Karpas-422 (cell line): ENCODE results near the gene CCDC171. TPM values are rescaled to one million over a fixed set of nuclear protein-coding genes. Genes with fewer than 3 reads are reported as not detected.
A peak's percentile ranks its signal among the peaks of the same experiment; 100 is the strongest.
"Not testable (repeated sequence)": the region's sequence is repeated elsewhere in the genome, so short reads cannot be mapped to it uniquely, and the experiment has no call there.

Source experiments
- DNase-seq: peaks from one replicate; pipeline ENCODE4 v3.0.0-alpha.2; 2015
- H2AFZ ChIP-seq: fragments of 200-600 bp; sonication (generic); 2 replicates; pipeline ENCODE4 v1.6.1; 2014; ENCODE audit warnings: antibody characterized with exemption, low read length, mixed read lengths
- H3K27ac ChIP-seq: fragments of 200-600 bp; sonication (generic); 2 replicates; pipeline ENCODE4 v1.5.1; 2014; ENCODE audit warnings: mild to moderate bottlenecking, low read length, moderate library complexity
- H3K27me3 ChIP-seq: fragments of 200-600 bp; sonication (generic); 2 replicates; pipeline ENCODE4 v1.6.1; 2014; ENCODE audit warnings: low read length, mixed read lengths
- H3K36me3 ChIP-seq: fragments of 200-600 bp; sonication (generic); 2 replicates; pipeline ENCODE4 v1.6.1; 2014; ENCODE audit warnings: low read length, mixed read lengths; ENCODE audit not compliant: insufficient read depth
- H3K4me1 ChIP-seq: fragments of 200-600 bp; sonication (generic); 2 replicates; pipeline ENCODE4 v1.6.1; 2014; ENCODE audit warnings: mild to moderate bottlenecking, low read length, mixed read lengths
- H3K4me2 ChIP-seq: fragments of 200-600 bp; sonication (generic); 2 replicates; pipeline ENCODE4 v1.6.1; 2014; ENCODE audit warnings: low read length, low read depth, mild to moderate bottlenecking; ENCODE audit not compliant: poor library complexity, severe bottlenecking
- H3K4me3 ChIP-seq: fragments of 200-600 bp; sonication (generic); 2 replicates; pipeline ENCODE4 v1.5.1; 2014; ENCODE audit warnings: mild to moderate bottlenecking, antibody characterized with exemption, low read length, mixed read lengths
- H3K79me2 ChIP-seq: fragments of 200-600 bp; sonication (generic); 2 replicates; pipeline ENCODE4 v1.6.1; 2014; ENCODE audit warnings: mild to moderate bottlenecking, low read length, mixed read lengths
- H3K9ac ChIP-seq: fragments of 200-600 bp; sonication (generic); 2 replicates; pipeline ENCODE4 v1.6.0; 2014; ENCODE audit warnings: low read length
- H3K9me2 ChIP-seq: fragments of 200-600 bp; sonication (generic), shearing (Covaris generic); replicated peaks from 2 replicates; pipeline ENCODE4 v1.6.0; 2014; ENCODE audit warnings: mild to moderate bottlenecking, low read length, moderate library complexity; ENCODE audit not compliant: insufficient read depth
- H3K9me3 ChIP-seq: fragments of 300-700, 200-600 bp; sonication (generic); 2 replicates; pipeline ENCODE4 v1.6.1; 2014; ENCODE audit warnings: low read length, mixed read lengths
- H4K20me1 ChIP-seq: fragments of 200-600 bp; sonication (generic); 2 replicates; pipeline ENCODE4 v1.6.1; 2014; ENCODE audit warnings: mild to moderate bottlenecking, antibody characterized with exemption, low read length, low read depth; ENCODE audit not compliant: insufficient read depth
- total RNA-seq: library from RNA; depleted of rRNA; stranded (reverse); fragments of >200 nt; shearing (Covaris generic); gene quantifications from 2 replicates; pipeline ENCODE4 v1.2.3, GENCODE V29; 2014; ENCODE audit warnings: low replicate concordance

CCDC171 gene
- total RNA-seq, 1 experiment from 2014 or later, result 3.1 TPM

GRCh38 chr9:15578714-15579113 is 25.9 kb downstream of the CCDC171 start:
- Histone ChIP-seq H3K79me2 (no peaks in the 10 kb centered on the region), H3K4me2 (no peak overlapping the region), H3K27ac (no peak overlapping the region), H4K20me1 (no peaks in the 10 kb centered on the region), H3K9me3 (no peaks in the 10 kb centered on the region), H3K4me1 (no peaks in the 10 kb centered on the region), H3K36me3 (no peaks in the 10 kb centered on the region), H3K4me3 (no peak overlapping the region), H3K9ac (no peak overlapping the region), H3K27me3 (no peaks in the 10 kb centered on the region), H2AFZ (no peak overlapping the region), H3K9me2 (no peaks in the 10 kb centered on the region)
- DNase-seq, result no peak

GRCh38 chr9:15584379-15584778 is 31.5 kb downstream of the CCDC171 start:
- Histone ChIP-seq H3K9ac (no peak overlapping the region), H3K4me2 (no peak overlapping the region), H3K27me3 (no peaks in the 10 kb centered on the region), H4K20me1 (no peaks in the 10 kb centered on the region), H2AFZ (no peak overlapping the region), H3K4me3 (no peak overlapping the region), H3K9me2 (no peaks in the 10 kb centered on the region), H3K9me3 (no peaks in the 10 kb centered on the region), H3K79me2 (no peaks in the 10 kb centered on the region), H3K36me3 (no peaks in the 10 kb centered on the region), H3K4me1 (no peaks in the 10 kb centered on the region), H3K27ac (no peak overlapping the region)
- no peak for DNase-seq

- Histone ChIP-seq H3K4me3 (no peak overlapping the region), H3K9me3 (no peaks in the 10 kb centered on the region), H3K79me2 (no peaks in the 10 kb centered on the region), H3K9ac (no peak overlapping the region), H3K4me2 (no peak overlapping the region), H2AFZ (no peak overlapping the region), H3K4me1 (peaks cover 8% of the 10 kb centered on the region), H3K27me3 (no peaks in the 10 kb centered on the region), H3K27ac (no peak overlapping the region), H3K36me3 (no peaks in the 10 kb centered on the region), H4K20me1 (no peaks in the 10 kb centered on the region), H3K9me2 (no peaks in the 10 kb centered on the region)
- no peak for DNase-seq
These were observed 39.5 kb downstream of the CCDC171 start for GRCh38 chr9:15592317-15592716.

- H3K4me2 ChIP-seq, result peak overlapping the region; percentile 57
- peak; percentile 62 for DNase-seq
- H3K4me1 ChIP-seq, H3K36me3 ChIP-seq, H3K27ac ChIP-seq, H2AFZ ChIP-seq, H3K9ac ChIP-seq, H3K9me2 ChIP-seq, H3K79me2 ChIP-seq, H3K9me3 ChIP-seq, H3K27me3 ChIP-seq, H3K4me3 ChIP-seq, H4K20me1 ChIP-seq: not testable (repeated sequence)
These were observed 40.1 kb downstream of the CCDC171 start for GRCh38 chr9:15592940-15593339.

GRCh38 chr9:15600666-15601330 is 48.0 kb downstream of the CCDC171 start:
- H3K9me2 ChIP-seq, H3K4me1 ChIP-seq, H3K79me2 ChIP-seq, H3K9ac ChIP-seq, H3K27ac ChIP-seq, H3K27me3 ChIP-seq, H2AFZ ChIP-seq, H3K4me2 ChIP-seq, H3K9me3 ChIP-seq, DNase-seq, H3K36me3 ChIP-seq, H4K20me1 ChIP-seq, H3K4me3 ChIP-seq: not testable (repeated sequence)

DNA sequence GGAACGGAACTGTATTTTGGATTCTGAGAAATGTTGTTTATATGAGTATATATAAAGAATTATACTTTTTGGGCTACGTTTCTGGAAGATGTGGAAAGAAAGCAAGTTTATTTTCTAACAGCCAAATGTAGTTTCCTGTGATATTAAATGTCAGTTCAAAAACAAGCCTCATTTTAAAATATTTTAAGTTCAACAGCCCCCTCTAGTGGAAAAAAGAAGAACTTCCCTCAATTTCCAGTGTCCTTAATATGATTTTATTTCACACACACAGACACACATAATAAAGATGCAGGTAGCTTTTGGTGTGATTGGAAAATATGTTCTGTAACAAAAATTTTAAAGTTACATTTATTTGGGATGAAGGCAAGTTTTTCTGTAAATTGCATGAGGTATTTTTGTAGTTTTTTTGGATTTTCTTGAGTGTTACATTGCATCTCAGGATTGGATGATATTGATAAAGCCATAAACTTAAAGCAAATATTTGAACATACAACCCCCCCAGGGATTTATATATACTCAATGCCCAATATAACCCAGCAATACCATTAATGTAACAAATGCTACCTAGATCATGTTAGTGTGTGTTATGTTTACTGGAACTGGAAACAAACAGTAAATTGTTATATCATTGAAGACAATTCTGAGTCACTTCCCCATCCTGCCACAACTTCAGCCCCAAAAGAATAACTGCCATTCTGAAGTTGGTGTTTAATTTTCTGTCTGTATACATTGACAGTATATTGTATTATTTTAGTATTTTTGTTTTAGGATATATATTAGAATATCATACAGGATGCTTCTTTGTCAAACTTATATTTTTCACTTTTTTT is 54.0 kb downstream of the CCDC171 start:
- no peaks in the 10 kb centered on the region for H3K27me3 ChIP-seq
- no peaks in the 10 kb centered on the region for H4K20me1 ChIP-seq
- H3K9ac ChIP-seq, result no peak overlapping the region
- H3K4me2 ChIP-seq, result no peak overlapping the region
- no peak overlapping the region for H3K27ac ChIP-seq
- no peak overlapping the region for H3K4me3 ChIP-seq
- H3K36me3 ChIP-seq, result no peaks in the 10 kb centered on the region
- DNase-seq, result peak; percentile 87
- no peaks in the 10 kb centered on the region for H3K4me1 ChIP-seq
- no peaks in the 10 kb centered on the region for H3K79me2 ChIP-seq
- H3K9me3 ChIP-seq, result no peaks in the 10 kb centered on the region
- no peaks in the 10 kb centered on the region for H3K9me2 ChIP-seq
- no peak overlapping the region for H2AFZ ChIP-seq

DNA sequence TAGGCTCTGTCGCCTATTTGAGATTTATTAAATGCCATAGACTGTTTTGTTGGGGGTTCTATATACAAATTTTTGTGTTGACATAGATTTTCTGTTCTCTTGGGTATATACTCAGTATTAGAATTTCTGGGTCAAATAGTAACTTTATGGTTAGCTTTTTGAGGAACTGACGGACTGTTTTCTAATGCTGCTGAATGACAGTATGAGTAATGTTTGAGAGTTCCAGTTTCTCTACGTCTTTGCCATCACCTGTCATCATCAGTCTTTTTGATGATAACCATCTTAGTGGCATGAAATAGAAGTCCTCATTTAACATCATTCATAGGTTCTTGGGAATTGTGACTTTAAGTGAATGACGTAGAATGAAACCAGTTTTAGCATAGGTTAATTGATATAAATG is 60.1 kb downstream of the CCDC171 start:
- no peak for DNase-seq

DNA sequence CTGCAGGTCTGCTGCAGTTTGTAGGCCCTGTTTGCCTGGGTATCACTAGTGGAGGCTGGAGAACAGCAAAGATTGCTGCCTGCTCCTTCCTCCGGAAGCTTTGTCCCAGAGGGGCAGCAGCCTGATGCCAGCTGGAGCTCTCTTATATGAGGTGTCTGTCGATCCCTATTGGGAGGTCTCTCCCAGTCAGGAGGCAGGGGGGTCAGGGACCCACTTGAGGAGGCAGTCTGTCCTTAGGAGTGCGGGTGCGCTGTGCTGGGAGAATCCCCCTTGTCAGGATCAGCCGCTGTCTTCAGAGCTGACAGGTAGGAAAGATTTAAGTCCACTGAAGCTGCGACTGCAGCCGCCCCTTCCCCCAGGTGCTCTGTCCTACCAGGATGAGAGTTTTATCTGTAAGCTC is 64.9 kb downstream of the CCDC171 start:
- no peaks in the 10 kb centered on the region for H4K20me1 ChIP-seq

More for the DNA sequence above, 60.1 kb downstream of the CCDC171 start:
- H3K4me2 ChIP-seq, result no peak overlapping the region
- no peak overlapping the region for H3K9ac ChIP-seq
- no peaks in the 10 kb centered on the region for H3K79me2 ChIP-seq
- H3K36me3 ChIP-seq, result no peaks in the 10 kb centered on the region
- no peaks in the 10 kb centered on the region for H3K4me1 ChIP-seq
- H3K9me2 ChIP-seq, result no peaks in the 10 kb centered on the region
- no peaks in the 10 kb centered on the region for H3K9me3 ChIP-seq
- no peak overlapping the region for H2AFZ ChIP-seq
- H4K20me1 ChIP-seq, result no peaks in the 10 kb centered on the region
- H3K27me3 ChIP-seq, result no peaks in the 10 kb centered on the region
- no peak overlapping the region for H3K4me3 ChIP-seq
- H3K27ac ChIP-seq, result no peak overlapping the region

More for the DNA sequence above, 64.9 kb downstream of the CCDC171 start:
- Histone ChIP-seq H3K4me1 (no peaks in the 10 kb centered on the region), H3K36me3 (no peaks in the 10 kb centered on the region), H3K4me2 (no peak overlapping the region), H3K4me3 (no peak overlapping the region), H3K9me3 (no peaks in the 10 kb centered on the region), H3K27ac (no peak overlapping the region), H3K9ac (no peak overlapping the region), H3K27me3 (no peaks in the 10 kb centered on the region), H3K9me2 (no peaks in the 10 kb centered on the region), H3K79me2 (no peaks in the 10 kb centered on the region), H2AFZ (no peak overlapping the region)
- DNase-seq, result no peak
